PC-9 (cell line): Measurements from ENCODE around the gene FIG4. TPM values are rescaled to one million over a fixed set of nuclear protein-coding genes. Genes with fewer than 3 reads are reported as not detected.
"Not testable (repeated sequence)": the region's sequence is repeated elsewhere in the genome, so short reads cannot be mapped to it uniquely, and the experiment has no call there.

Source experiments
- BruUV-seq: library from RNA; stranded (reverse); fragments of 400-500 nt; replicated peaks from 2 replicates; lab custom pipeline; 2021; lab: Mats Ljungman, UMichigan
- CTCF ChIA-PET: fragments of 300-600 bp; sonication (Branson Sonifier 250); formaldehyde crosslinking; loops from one replicate; lab custom pipeline; 2022; ENCODE audit warnings: antibody characterized with exemption; lab: Charles Lee
- POLR2A ChIA-PET: fragments of 300-600 bp; sonication (Branson Sonifier 250); formaldehyde crosslinking; loops from one replicate; lab custom pipeline; 2022; ENCODE audit warnings: antibody characterized with exemption; ENCODE audit not compliant: unreplicated experiment; lab: Charles Lee
- DNase-seq, 2 experiments: peaks; one replicate each; pipeline versions ENCODE4 v3.0.0 to v3.0.0-alpha.2; 2015 to 2022; ENCODE audit warnings: mixed read lengths in 1 of 2
- H2AFZ ChIP-seq: fragments of 200-600 bp; sonication (generic); 2 replicates; pipeline ENCODE4 v1.8.1; 2017; ENCODE audit warnings: antibody characterized with exemption
- H3F3A ChIP-seq: fragments of 200-600 bp; sonication (generic); 2 replicates; pipeline ENCODE4 v1.8.1; 2017; ENCODE audit warnings: antibody characterized with exemption, mild to moderate bottlenecking, low read depth; ENCODE audit not compliant: insufficient read depth
- H3K27ac ChIP-seq: fragments of 200-600 bp; sonication (generic); 2 replicates; pipeline ENCODE4 v1.6.1; 2016; ENCODE audit warnings: mixed run types
- H3K27me3 ChIP-seq: fragments of 200-600 bp; sonication (generic); 2 replicates; pipeline ENCODE4 v1.6.1; 2016; ENCODE audit warnings: low read depth, mixed run types; ENCODE audit not compliant: insufficient read depth
- H3K36me3 ChIP-seq: fragments of 200-600 bp; sonication (generic); 2 replicates; pipeline ENCODE4 v1.6.1; 2016; ENCODE audit warnings: low read depth, mixed run types
- H3K4me1 ChIP-seq: fragments of 200-600 bp; sonication (generic); replicated peaks from 2 replicates; pipeline ENCODE4 v1.6.1; 2016; ENCODE audit warnings: mixed run types; ENCODE audit not compliant: insufficient read depth
- H3K4me2 ChIP-seq: fragments of 200-600 bp; sonication (generic); 2 replicates; pipeline ENCODE4 v1.6.1; 2017; ENCODE audit warnings: mixed run types
- H3K4me3 ChIP-seq: fragments of 200-600 bp; sonication (generic); 2 replicates; pipeline ENCODE4 v1.6.1; 2016; ENCODE audit warnings: mixed run types
- H3K79me2 ChIP-seq: fragments of 200-600 bp; sonication (generic); 2 replicates; pipeline ENCODE4 v1.6.1; 2017; ENCODE audit warnings: low read depth, mixed run types
- H3K9me2 ChIP-seq: fragments of 200-600 bp; sonication (generic); 2 replicates; pipeline ENCODE4 v1.8.1; 2017; ENCODE audit warnings: mild to moderate bottlenecking; ENCODE audit not compliant: insufficient read depth
- H3K9me3 ChIP-seq: fragments of 200-600 bp; sonication (generic); 2 replicates; pipeline ENCODE4 v1.8.1; 2016; ENCODE audit warnings: low read depth; ENCODE audit not compliant: insufficient read depth
- H4K20me1 ChIP-seq: fragments of 200-600 bp; sonication (generic); 2 replicates; pipeline ENCODE4 v1.8.1; 2017; ENCODE audit not compliant: insufficient read depth
- CTCF ChIP-seq: fragments of 200-600 bp; sonication (generic); conservative IDR thresholded peaks from 2 replicates; pipeline ENCODE4 v1.6.1; 2017; ENCODE audit warnings: mixed run types, antibody characterized with exemption, mild to moderate bottlenecking, moderate library complexity
- EZH2 ChIP-seq: fragments of 200-600 bp; sonication (generic); IDR thresholded peaks from 2 replicates; pipeline ENCODE4 v1.8.0; 2017; ENCODE audit warnings: antibody characterized with exemption, low read depth
- intact Hi-C: fragments of 100-400 bp; cut with micrococcal nuclease; formaldehyde crosslinking; loops from one replicate; pipeline ENCODE4 v1.10.0; 2022; ENCODE audit not compliant: unreplicated experiment
- total RNA-seq: library from RNA; stranded (reverse); gene quantifications from 2 replicates; pipeline ENCODE4 v1.2.3, GENCODE V29; 2021

The FIG4 gene
- total RNA-seq, 1 experiment from 2014 or later, result 16.5 TPM

GRCh38 chr6:109853426-109853825, 162.3 kb downstream of the FIG4 start:
- Histone ChIP-seq H3K9me3 (no peaks in the 10 kb centered on the region), H3K9me2 (no peaks in the 10 kb centered on the region), H3K4me2 (no peak overlapping the region), H4K20me1 (no peaks in the 10 kb centered on the region), H3F3A (no peaks in the 10 kb centered on the region), H3K79me2 (no peaks in the 10 kb centered on the region), H3K4me1 (no peaks in the 10 kb centered on the region), H3K4me3 (no peak overlapping the region), H2AFZ (no peak overlapping the region), H3K36me3 (no peaks in the 10 kb centered on the region), H3K27me3 (no peaks in the 10 kb centered on the region), H3K27ac (no peak overlapping the region)
- intact Hi-C loops, result no loop called here
- ChIA-PET POLR2A (no interaction called here), CTCF (no interaction called here)
- no TSS peak for BruUV-seq
- no peak for DNase-seq
- TF ChIP-seq CTCF (no peak), EZH2 (no peak)

- H3K79me2 ChIP-seq, result no peaks in the 10 kb centered on the region
- no peaks in the 10 kb centered on the region for H3K36me3 ChIP-seq
- DNase-seq, result no peak
- H4K20me1 ChIP-seq, result no peaks in the 10 kb centered on the region
- TF ChIP-seq CTCF, result no peak
- no peak for TF ChIP-seq EZH2
- no peak overlapping the region for H3K4me3 ChIP-seq
- no peaks in the 10 kb centered on the region for H3K27me3 ChIP-seq
- no peaks in the 10 kb centered on the region for H3F3A ChIP-seq
- BruUV-seq, result no TSS peak
- H3K9me2 ChIP-seq, result no peaks in the 10 kb centered on the region
- no peak overlapping the region for H3K4me2 ChIP-seq
- no peaks in the 10 kb centered on the region for H3K9me3 ChIP-seq
- ChIA-PET POLR2A (no interaction called here), CTCF (no interaction called here)
- no peaks in the 10 kb centered on the region for H3K4me1 ChIP-seq
- intact Hi-C loops, result no loop called here
- no peak overlapping the region for H2AFZ ChIP-seq
- H3K27ac ChIP-seq, result no peak overlapping the region
Observed at GRCh38 chr6:109853951-109854350, 162.9 kb downstream of the FIG4 start.

- ChIA-PET POLR2A (no interaction called here), CTCF (no interaction called here)
- Histone ChIP-seq H3K4me3 (no peak overlapping the region), H3K79me2 (no peaks in the 10 kb centered on the region), H3K27ac (no peak overlapping the region), H3K9me2 (no peaks in the 10 kb centered on the region), H3K36me3 (no peaks in the 10 kb centered on the region), H3K9me3 (no peaks in the 10 kb centered on the region), H2AFZ (no peak overlapping the region), H4K20me1 (no peaks in the 10 kb centered on the region), H3K4me2 (no peak overlapping the region), H3K4me1 (no peaks in the 10 kb centered on the region), H3F3A (no peaks in the 10 kb centered on the region), H3K27me3 (no peaks in the 10 kb centered on the region)
- TF ChIP-seq EZH2 (no peak), CTCF (no peak)
- intact Hi-C loops, result no loop called here
- BruUV-seq, result no TSS peak
- DNase-seq, result no peak
Observed at GRCh38 chr6:109854541-109855308, 163.6 kb downstream of the FIG4 start.

- H3F3A ChIP-seq, H3K4me3 ChIP-seq, H3K36me3 ChIP-seq, DNase-seq, H3K4me1 ChIP-seq, H2AFZ ChIP-seq, BruUV-seq, H4K20me1 ChIP-seq, H3K27ac ChIP-seq, CTCF ChIA-PET, H3K27me3 ChIP-seq, intact Hi-C loops, H3K4me2 ChIP-seq, POLR2A ChIA-PET, H3K9me3 ChIP-seq, H3K9me2 ChIP-seq, H3K79me2 ChIP-seq: not testable (repeated sequence)
Observed at GRCh38 chr6:109855476-109856040, 164.5 kb downstream of the FIG4 start.
